HCT116 (cell line): Measurements from ENCODE around the gene SORBS1.

Experiments
- POLR2AphosphoS5 ChIP-seq: IDR thresholded peaks from 2 replicates; pipeline ENCODE4 v1.6.1; 2011; ENCODE audit warnings: mild to moderate bottlenecking, low read depth, low read length, moderate library complexity
- TF ChIP-seq, protein P1 (sequence below), 3 experiments: fragments of 200-600 bp in 1 of 3; sonication (generic) in 1 of 3; IDR thresholded peaks in 2 of 3; conservative IDR thresholded peaks in 1 of 3; 2 replicates each; pipeline ENCODE4 v1.5.1; 2012 to 2017; ENCODE audit warnings: low read depth in 2 of 3, low read length in 2 of 3, antibody characterized with exemption in 1 of 3, borderline replicate concordance in 1 of 3, control low read depth in 1 of 3, mild to moderate bottlenecking in 1 of 3, mixed read lengths in 1 of 3, mixed run types in 1 of 3, moderate library complexity in 1 of 3; ENCODE audit not compliant: insufficient read depth in 1 of 3

DNA sequence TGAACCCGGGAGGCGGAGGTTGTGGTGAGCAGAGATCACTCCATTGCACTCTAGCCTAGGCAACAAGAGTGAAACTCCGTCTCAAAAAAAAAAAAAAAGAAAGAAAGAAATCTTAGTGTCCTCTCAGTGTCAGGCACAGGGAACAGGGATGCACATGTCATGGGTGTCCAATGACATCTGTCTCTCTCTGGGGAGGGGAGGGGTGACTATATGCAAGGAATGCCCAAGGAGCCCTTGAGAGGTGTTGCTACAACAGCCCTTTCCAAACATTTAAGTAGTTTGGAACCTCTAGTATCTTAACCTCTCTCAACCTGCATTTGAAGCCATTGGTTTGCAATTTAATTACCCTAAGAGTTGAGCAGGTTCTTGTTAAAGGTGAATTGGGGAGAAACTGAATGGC, 299.2 kb downstream of the SORBS1 start:
- TF ChIP-seq, protein P1, sequence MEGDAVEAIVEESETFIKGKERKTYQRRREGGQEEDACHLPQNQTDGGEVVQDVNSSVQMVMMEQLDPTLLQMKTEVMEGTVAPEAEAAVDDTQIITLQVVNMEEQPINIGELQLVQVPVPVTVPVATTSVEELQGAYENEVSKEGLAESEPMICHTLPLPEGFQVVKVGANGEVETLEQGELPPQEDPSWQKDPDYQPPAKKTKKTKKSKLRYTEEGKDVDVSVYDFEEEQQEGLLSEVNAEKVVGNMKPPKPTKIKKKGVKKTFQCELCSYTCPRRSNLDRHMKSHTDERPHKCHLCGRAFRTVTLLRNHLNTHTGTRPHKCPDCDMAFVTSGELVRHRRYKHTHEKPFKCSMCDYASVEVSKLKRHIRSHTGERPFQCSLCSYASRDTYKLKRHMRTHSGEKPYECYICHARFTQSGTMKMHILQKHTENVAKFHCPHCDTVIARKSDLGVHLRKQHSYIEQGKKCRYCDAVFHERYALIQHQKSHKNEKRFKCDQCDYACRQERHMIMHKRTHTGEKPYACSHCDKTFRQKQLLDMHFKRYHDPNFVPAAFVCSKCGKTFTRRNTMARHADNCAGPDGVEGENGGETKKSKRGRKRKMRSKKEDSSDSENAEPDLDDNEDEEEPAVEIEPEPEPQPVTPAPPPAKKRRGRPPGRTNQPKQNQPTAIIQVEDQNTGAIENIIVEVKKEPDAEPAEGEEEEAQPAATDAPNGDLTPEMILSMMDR (IDR thresholded peaks at IDR 0.05 in 2 of 3, conservative IDR thresholded peaks at IDR 0.05 in 1 of 3; ENCODE audit: borderline replicate concordance in 1 of 3, insufficient read depth in 1 of 3, low read depth in 2 of 3, low read length in 2 of 3) = no peak
- TF ChIP-seq POLR2AphosphoS5 = no peak
